GM21528 (cell line): Measurements from ENCODE around the gene C4orf50.
"Not testable (repeated sequence)": the region's sequence is repeated elsewhere in the genome, so short reads cannot be mapped to it uniquely, and the experiment has no call there.

Experiments used
- ATAC-seq: cut with Tn5 transposase; IDR thresholded peaks from one replicate; pipeline ENCODE4 v1.9.1; 2021; ENCODE audit warnings: mild to moderate bottlenecking, moderate library complexity; ENCODE audit not compliant: unreplicated experiment, low FRiP score

Gene C4orf50

DNA sequence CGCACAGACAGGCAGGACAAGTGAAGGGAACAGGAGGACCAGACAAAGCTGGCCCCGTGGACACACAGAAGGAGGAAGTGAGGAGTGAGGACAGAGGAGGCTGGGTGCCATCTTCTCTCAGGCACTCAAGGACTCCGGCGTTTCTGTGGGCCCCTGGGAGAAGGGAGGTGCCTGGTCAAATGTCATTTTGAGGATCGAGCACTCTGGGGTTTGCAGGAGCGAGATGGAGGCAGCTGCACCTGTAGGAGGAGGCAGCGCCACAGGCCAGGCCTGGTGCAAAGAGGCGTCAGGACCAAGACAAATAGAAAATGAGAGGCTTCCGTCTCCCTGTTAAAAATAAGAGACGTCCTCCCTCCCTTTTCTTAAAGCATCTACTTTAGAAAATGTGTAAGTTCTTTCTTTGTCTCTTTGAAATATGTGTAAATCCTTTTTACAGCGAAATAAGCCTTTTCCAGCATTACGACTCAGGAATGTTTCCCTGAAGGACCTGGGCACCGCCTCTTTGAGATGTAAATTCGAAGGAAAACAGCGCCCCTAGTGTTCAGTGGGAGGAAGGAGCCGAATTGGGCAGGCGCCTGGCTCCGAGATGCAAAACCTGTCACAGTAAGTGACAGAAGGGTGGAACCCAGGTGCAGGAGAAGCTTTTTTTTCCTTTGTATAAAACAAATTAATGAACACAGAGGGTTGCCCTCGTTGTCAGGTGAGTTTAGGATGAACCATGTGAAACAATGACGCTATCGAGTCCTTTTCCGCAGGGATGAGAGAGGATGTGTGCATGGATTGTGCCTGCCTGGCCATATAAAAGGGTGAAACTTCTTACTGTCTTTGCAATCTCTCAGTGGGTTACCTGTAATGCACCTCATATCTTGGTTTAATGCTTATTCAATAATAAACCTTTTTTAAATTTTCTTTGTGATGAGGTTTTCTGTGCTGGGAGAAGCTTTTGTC is 1.4 kb upstream of the C4orf50 start:
- no peak for ATAC-seq

DNA sequence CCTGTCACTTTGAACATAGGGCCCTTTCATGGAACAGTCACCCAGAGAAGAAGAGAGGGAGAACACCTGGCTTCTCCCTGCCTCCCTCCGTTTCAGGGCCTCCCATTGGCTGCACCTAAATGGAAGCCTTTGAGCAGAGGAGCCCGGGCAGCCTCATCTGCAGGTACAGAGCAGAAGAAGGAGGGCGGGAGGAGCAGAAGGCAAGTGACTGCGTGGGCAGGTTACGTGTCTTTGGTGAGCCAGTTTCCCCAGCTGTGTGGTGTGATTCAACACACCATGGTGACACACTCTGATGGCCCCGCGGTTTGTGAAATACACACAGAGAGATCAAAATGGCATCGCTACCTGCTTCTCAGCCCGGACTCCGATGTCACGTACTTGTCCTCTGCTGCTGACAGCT is 431 bp downstream of the C4orf50 start:
- no peak for ATAC-seq

DNA sequence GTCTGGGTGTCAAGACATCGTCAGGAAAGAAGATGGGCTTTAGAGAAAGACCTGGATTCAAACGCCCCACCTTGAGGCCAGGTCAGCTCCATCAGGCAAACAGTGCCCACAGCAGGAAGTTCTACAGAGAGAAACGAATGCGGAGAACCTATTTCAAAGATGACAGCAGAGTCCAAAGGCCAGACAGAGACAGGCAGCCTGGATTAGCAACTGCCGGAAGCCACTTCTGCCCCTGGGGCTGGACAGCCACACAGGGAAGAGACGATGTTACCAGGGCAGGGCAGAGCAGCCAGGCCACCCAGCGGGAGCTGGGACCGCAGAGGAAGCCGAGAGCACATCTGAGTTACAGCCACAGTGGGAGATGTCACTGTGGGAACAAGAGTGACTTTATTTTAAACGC is 1.2 kb downstream of the C4orf50 start:
- ATAC-seq, result no peak

- no peak for ATAC-seq
Measured at GRCh38 chr4:6013564-6013963, 4.7 kb downstream of the C4orf50 start.

- ATAC-seq, result no peak
Measured at GRCh38 chr4:6012200-6012599, 6.0 kb downstream of the C4orf50 start.

DNA sequence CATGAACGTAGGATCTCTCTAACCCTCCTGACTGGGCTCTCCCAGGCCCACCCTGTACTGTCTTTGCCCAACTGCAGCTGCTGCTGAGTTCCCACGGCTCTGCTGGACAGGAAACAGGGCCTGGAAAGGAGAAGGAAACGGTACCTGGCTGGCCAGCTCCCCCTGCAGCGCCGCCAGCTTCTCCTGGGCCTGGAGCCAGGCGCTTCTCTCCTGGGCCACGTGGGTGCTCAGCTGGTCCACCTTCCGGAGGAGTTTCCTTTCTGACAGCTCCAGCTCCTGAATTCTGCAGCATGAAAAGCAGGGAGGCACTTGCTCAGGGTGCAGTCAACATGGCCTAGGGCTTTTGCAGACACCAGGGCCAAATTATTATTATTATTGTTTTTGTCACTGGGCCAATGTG is 6.5 kb downstream of the C4orf50 start:
- no peak for ATAC-seq

GRCh38 chr4:6011271-6011671 is 7.0 kb downstream of the C4orf50 start:
- ATAC-seq, result no peak

DNA sequence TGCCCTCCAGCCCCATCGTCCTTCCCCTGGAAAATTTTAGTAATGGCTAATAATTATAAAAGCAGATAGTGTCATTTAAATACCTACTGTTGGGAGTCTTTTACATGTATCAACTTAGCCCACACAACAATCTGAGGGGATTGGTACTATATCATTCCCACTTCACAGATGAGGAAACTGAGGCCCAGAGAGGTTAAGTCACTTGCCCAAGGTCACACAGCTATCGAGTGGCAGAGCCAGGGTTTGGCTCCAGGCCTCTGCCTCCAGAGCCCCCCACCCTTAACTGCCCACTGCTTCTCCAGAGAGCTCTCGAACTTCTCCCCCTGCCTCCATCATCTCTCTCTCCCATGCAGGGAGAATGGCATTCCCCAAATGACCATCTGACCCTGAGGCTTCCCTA is 7.4 kb downstream of the C4orf50 start:
- ATAC-seq, result no peak

DNA sequence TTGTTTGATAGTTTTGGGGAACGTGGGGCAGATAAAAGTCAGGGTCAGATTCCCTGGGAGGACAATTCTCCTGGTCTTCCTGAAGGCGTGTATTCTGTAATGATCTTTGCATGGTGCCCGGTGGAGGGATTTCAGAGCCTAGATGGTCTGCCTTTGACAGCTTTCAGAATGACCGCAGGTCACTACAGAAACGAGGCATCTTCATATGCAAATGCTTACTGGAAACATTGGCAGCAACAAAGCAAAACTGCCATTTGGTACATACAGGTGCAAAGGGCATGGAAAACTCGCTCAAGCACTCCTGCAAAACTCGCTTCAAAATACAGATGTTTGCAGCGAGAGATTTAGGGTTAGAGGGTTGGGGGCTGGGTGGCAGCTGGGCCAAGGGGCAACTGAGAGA is 8.8 kb downstream of the C4orf50 start:
- no peak for ATAC-seq

DNA sequence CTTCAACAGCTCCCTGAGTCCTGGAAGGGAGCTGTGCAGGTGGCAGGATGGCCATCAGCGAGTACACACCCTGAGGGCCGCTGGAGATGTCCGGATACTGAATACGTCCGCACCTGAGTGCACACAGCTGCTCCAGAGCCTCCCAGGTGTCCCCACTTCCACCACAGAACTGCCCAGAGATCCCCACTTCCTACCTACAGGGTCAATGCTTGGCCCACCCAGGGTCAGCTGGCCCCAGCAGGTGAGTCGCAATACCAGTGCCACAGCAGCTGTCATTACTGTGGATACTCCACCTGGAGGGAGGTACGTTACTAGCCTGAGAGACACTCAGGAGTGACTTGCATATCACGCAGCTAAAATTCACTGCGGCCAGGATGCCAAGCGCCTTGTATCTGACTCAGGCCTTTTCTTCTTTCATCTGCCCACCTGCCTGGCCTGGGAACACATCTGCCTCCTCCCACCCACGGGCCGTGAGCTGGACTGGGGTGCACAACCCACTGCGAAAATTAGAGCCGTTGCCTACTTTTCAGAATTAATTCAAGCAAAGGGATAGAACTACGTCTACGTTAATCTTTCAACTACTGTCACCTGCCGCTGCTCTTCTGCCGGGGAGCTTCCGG is 9.4 kb downstream of the C4orf50 start:
- ATAC-seq, result no peak

GRCh38 chr4:6008092-6008551 is 10.1 kb downstream of the C4orf50 start:
- no peak for ATAC-seq

DNA sequence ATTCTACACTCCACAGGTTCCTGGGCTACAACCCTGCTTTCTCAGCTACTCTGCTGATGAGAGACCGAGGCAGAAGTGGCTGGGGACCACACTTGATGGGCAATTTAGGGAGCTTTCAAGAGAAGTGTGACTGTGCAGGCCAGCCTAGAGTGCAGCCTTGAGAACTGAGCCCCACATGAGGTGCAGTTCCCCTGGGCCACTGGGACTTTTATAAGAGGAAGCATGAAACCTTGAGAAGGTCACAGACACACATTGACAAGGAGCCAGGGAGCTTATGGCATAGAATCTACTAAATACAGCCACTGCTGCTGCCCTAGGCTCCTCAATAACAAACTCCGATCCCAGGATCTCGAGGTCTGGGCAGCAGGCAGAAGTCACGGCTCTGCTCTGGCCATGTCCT is 13.1 kb downstream of the C4orf50 start:
- ATAC-seq, result no peak

DNA sequence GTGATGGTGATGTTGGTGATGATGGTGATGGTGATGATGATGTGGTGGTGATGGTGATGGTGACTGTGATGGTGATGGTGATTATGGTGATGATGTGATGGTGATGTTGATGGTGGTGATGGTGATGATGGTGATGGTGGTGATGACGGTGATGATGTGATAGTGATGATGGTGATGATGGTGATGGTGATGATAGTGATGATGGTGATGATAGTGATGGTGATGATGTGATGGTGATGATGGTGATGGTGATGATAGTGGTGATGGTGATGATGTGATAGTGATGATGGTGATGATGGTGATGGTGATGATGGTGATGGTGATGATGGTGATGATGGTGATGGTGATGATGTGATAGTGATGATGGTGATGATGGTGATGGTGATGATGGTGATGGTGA is 14.7 kb downstream of the C4orf50 start:
- not testable (repeated sequence) for ATAC-seq

- ATAC-seq, result no peak
Measured at GRCh38 chr4:6002926-6003325, 15.3 kb downstream of the C4orf50 start.

DNA sequence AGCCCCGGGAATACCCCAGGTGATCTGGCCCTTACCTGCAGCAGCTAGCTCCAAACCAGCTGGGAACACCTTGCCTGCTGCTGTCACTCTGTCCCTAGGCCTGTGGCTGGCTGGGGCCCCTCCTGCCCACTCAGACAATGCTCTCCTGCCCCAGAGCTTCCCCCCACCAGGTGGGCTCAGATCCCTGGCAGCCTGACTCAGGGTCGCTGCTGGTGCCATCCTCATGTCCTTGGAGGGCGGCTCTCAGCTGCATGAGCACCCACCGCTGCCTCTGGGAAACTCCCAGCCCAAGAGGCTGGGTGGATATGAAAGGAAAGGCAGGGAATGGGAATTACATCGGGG is 15.8 kb downstream of the C4orf50 start:
- no peak for ATAC-seq

DNA sequence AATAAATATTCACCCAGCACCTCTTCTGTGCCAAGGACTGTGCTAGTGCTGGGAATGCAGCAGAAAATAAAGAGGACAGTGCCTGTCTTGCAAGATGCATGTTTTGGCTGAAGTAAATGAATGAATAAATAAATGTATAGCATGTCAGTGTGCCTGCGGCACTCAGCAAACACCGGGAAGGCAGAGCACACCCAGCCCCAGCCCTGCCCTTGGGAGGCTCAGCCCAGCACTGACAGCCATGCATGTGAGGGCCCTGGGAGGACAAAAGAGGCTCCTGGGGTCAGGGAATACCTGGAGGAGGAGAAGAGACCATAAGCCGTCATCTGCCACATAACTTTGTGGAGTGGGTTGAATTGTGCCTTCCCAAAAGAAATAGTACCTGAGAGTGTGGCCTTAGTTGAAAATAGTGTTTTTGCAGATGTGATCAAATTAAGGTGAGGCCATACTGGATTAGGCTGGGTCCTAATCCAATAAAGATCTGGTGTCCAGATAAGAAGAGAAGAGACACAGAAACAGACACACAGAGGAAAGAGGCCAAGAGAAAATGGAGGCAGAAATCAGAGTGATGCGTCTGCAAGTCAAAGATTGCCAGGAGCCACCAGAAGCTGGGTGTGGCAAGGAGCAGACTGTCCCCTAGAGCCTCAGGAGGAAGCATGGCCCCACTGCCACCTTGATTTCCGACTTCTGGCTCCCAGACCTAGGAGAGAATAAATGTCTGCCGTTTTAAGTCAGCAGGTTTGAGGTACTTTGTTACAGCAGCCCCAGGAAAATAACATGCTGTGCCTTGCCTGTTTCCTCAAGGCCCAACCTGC is 16.3 kb downstream of the C4orf50 start:
- ATAC-seq, result no peak

- no peak for ATAC-seq
Measured at GRCh38 chr4:5999830-6000365, 18.3 kb downstream of the C4orf50 start.

DNA sequence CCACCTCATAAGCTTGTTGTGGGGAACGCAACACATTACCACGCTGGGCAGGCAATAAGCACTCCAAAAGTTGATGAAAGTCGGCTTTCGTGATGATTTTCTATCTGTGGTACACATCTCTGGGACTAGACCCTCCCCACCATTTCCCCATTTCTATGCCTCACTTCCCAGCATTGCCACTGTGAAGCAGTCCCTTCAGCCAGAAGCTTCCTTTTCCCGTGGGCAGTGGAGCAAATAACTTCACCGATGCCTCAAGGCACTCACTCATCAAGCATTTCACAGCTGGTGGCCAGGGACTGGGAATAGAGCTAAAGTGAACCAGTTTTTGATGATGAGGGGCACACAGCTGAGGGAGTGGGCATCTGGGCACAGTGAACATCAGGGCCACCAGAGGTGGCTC is 18.9 kb downstream of the C4orf50 start:
- ATAC-seq, result no peak

GRCh38 chr4:5998333-5998936 is 19.8 kb downstream of the C4orf50 start:
- peak; percentile 73 for ATAC-seq

DNA sequence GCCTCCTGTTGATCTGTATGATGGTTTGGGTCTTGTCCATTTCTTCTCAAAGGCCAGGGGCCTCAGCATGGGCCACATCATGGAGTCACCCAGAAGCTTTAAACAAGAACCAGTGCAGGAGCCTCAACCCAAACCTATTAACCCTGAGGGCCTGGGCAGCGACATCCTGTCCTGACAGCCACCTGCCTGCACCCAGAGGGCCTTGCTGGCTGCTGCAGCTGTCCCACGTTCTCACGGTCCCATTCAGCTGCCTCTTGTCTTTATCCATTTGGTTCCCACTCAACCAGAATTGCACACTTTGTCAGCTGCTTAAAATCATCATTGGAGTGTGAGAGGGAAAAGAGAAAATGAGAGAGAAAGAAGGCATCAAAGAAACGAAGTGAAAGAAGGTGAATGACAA is 21.6 kb downstream of the C4orf50 start:
- ATAC-seq, result no peak
